T1000 (cell line): ENCODE data around the gene LRRC39.

Experiments used
- DNase-seq: peaks from one replicate; lab custom pipeline; 2025; ENCODE audit warnings: mixed read lengths; lab: John Stamatoyannopoulos, UW

The LRRC39 gene

GRCh38 chr1:100147875-100148274, 30.2 kb downstream of the LRRC39 start:
- DNase-seq: no peak

DNA sequence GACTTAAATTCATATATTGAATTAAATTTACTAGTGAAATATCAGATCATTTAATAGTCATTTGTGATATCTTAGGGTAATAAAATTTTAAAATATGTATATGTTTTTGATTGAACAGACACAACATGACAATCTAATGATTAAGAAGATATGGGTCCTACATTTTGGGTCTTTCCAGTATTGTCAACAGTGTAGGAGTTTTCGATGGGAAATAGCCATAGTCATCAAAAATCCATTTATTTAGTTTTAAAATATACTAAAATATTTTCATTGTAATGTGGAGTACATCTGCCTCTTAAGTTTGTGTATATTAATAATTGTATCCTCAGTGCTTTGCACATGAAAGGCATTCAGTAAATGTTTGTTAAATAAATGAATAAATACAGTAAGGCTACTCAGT, 31.1 kb downstream of the LRRC39 start:
- no peak for DNase-seq

- no peak for DNase-seq
Observed at GRCh38 chr1:100145116-100145515, 32.9 kb downstream of the LRRC39 start.

DNA sequence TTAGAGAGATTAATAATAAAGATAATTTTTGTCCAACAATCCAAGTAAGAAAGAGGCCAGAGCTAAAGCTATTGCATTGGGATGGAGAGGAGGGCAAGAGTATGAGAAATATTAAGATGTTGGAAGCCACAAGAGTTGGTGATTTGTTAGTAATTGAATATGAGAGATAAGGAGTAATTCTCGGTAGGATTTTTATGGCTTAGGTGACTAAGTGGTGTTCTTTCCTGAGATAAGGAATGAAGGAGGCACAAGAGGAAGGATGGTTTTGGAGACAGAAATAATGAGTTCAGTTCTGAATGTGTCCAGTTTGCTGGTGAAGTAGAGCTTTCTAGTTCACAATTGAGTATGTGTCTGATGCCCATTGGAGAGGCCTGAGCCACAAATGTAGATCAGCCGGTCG, 35.7 kb downstream of the LRRC39 start:
- DNase-seq: no peak

DNA sequence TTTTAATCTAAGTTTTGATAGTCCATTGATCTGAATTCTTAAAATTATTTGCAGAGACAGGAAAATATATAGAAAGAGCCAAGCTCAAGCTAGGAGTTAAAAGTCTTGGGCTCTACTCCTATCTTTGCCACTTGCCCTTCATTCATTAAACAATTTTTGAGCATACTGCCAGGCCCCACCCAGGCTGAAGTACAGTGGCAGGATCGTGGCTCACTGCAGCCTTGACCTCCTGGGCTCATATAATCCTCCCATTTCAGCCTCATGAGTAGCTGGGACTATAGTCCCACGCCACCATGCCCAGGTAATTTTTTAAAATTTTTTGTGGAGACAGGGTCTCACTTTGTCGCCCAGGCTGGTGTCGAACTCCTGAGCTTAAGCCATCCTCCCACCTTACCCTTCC, 36.9 kb downstream of the LRRC39 start:
- no peak for DNase-seq

DNA sequence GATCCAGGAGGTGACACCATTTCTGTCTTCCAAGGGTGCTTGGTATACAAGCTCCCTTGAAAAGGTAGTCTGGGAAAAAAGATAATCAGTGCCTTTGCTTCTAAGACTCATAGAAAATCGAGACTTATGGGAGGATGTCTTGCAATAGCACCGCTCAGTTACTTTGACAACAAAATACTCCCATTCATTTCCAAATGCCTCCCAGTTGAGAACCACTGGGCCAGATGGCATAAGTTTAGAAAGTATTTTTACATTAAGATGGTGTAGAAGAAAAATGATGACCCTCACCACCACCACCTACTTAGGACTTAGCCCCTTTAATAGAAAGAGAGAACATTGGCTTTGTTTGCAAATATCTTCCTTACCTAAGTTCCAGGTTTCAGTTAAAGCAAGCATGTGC, 40.5 kb downstream of the LRRC39 start:
- no peak for DNase-seq

GRCh38 chr1:100134872-100135271, 43.2 kb downstream of the LRRC39 start:
- no peak for DNase-seq

DNA sequence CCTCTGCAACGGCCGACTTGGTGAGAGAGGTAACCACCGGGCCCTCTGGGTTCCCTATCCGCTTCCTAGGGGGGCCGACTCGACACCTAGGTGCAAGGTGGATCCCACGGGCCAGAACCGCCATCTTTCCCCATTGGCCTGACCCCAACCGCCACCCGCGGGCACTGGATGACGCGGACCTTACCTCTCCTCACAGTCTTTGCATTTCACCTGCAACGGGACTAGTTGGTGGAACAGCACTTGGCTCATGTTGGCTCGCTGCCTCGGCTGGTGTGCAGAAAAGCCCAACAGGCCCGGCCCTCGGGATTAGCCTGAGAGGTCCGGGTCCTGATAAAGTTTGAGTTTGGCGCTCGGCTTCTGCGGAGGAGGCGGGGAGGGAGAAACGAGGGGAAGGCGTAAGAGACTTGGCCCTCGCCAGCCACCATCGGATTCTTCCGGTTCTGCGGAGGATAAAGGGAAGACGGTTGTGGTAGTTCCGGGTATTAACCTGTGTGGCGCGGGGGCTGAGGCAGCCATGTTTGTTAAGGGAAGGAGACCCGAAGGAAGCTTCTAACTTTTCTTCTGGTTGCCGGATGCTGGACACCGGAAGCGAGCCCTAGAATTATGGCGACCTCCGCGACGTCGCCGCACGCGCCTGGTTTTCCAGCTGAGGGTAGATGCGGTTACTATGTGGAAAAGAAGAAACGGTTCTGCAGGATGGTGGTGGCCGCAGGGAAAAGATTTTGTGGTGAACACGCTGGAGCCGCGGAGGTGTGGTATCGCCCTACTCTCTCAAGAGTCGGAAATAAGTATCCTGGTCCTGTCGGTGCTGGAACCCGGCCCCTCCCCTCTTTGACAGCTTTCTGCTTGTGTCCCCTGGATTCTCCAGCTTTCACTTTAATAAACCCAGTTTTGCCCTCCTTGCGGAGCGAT, 45.2 kb downstream of the LRRC39 start, which contains the start of the genes SASS6 and TRMT13:
Gene SASS6, minus strand, starts transcription at position 365 of the 912 bp plus-strand sequence. Its CDS starts 116 bp downstream, at position 249.
Gene TRMT13, plus strand, starts transcription at position 598 of the 912 bp plus-strand sequence. Its CDS starts 6 bp downstream, at position 604.
- DNase-seq: peak; percentile 93

DNA sequence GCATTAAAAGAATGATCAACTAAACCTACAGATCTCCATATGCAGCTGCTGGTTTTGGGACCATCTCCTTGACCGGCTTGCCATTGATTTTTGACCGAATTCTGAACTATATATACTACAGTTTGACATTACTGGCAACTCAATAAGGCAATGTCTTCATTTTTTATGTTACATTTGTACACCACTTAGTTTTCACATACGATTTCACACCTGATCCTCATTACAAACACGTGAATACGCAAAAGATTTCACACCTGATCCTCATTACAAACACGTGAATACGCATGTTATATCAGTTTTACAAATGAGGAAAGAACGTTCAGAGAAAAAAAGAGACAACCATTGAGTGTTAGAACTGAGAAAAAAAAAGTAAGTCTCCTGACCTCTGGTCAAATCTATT, 46.4 kb downstream of the LRRC39 start:
- DNase-seq: no peak

DNA sequence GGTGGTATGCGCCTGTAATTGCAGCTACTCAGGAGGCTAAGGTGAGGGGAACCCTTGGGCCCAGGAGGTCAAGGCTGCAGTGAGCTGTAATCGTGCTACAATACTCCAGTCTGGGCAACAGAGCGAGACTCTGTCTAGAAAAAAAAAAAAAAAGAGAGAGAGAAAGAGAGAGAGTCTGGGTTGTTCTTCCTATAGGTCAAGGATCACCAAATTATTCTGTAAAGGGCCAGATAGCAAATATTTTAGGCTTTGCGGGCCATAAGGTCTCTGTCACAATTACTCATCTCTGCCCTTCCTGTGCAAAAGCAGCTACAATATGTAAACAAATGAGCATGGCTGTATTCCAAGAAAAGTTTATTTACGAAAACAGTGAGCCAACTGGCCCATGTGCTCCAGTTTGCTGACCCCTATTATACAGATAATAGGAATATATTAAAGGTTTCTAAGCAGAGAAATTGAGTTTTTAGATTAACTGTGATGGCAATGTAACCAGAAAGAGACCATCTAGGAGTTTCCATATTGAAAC, 47.4 kb downstream of the LRRC39 start:
- DNase-seq: no peak

- no peak for DNase-seq
Observed at GRCh38 chr1:100127226-100127625, 50.8 kb downstream of the LRRC39 start.

GRCh38 chr1:100122177-100122576, 55.9 kb downstream of the LRRC39 start:
- no peak for DNase-seq

- no peak for DNase-seq
Observed at GRCh38 chr1:100115524-100115923, 62.5 kb downstream of the LRRC39 start.

- no peak for DNase-seq
Observed at GRCh38 chr1:100109554-100110066, 68.4 kb downstream of the LRRC39 start.

DNA sequence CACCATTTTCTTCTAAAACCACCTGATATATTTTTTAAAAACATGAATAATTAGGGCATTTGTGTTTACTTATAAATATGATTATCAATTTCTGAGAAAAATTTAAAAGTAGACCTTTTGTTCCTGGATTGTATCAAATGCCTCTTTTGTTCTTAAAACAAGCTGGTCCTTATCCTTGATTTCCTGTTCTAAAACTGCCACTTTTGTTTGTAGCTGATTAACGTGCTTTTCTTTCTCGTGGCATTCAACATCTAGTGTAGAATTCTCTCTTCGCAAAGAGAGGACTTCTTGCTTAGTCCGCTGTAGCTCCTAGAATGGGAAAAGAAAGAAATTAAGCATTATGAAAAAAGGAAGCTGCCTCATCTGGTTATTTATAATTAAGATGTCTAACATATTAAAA, 70.4 kb downstream of the LRRC39 start:
- DNase-seq: no peak

GRCh38 chr1:100101564-100101963, 76.5 kb downstream of the LRRC39 start:
- no peak for DNase-seq

GRCh38 chr1:100100202-100100601, 77.9 kb downstream of the LRRC39 start:
- DNase-seq: no peak
